Neural crest cell (in vitro differentiated cells): ENCODE data around the gene MACIR. TPM values are rescaled to one million over a fixed set of nuclear protein-coding genes. Genes with fewer than 3 reads are reported as not detected.

Experiments used
- DNase-seq: peaks from one replicate; pipeline ENCODE4 v3.0.0; 2021; ENCODE audit warnings: low read depth, mixed read lengths, low spot score
- H3K27ac Mint-ChIP-seq: one replicate; pipeline ENCODE4 v1.8.0; 2021; ENCODE audit warnings: mild to moderate bottlenecking, mixed read lengths; ENCODE audit not compliant: unreplicated experiment
- H3K27me3 Mint-ChIP-seq: 2 replicates; pipeline ENCODE4 v1.8.0; 2021; ENCODE audit warnings: low read depth, mild to moderate bottlenecking, mixed read lengths
- H3K36me3 Mint-ChIP-seq: 2 replicates; pipeline ENCODE4 v1.8.0; 2021; ENCODE audit warnings: low read depth, mild to moderate bottlenecking, mixed read lengths
- H3K4me1 Mint-ChIP-seq: 2 replicates; pipeline ENCODE4 v1.8.0; 2021; ENCODE audit warnings: mixed read lengths
- H3K4me3 Mint-ChIP-seq: one replicate; pipeline ENCODE4 v1.8.0; 2021; ENCODE audit warnings: mild to moderate bottlenecking, mixed read lengths
- H3K9me3 Mint-ChIP-seq: 2 replicates; pipeline ENCODE4 v1.8.0; 2021; ENCODE audit warnings: mixed read lengths
- CTCF ChIP-seq: fragments of 200-600 bp; sonication (generic); conservative IDR thresholded peaks from 2 replicates; pipeline ENCODE4 v1.5.0; 2021; ENCODE audit warnings: antibody characterized with exemption, mild to moderate bottlenecking
- total RNA-seq: library from RNA; stranded (reverse); gene quantifications from 2 replicates; pipeline ENCODE4 v1.2.1, GENCODE V29; 2021

The MACIR gene
- total RNA-seq, 1 donor from 2014 or later, result 25.7 TPM

DNA sequence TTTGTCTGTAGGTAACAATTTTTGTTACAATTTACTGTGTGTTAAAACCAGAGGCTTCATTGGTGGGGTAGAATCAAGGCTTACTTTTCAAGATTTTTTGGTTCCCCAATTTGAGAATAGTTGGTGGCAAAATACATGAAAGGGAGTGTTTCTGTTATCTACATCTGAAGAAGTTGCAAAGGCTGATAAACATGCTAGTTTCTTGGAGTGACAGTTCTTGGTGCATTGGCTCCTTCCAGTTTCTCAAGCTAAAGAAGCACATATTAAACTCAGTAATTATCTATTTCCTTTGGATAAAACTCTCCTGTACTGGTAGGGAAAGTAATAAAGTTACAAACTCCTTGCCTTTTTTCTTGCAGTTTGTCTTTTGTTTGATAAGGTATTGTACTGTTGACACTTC, 5.9 kb downstream of the MACIR start:
- Mint-ChIP-seq H3K27ac (no peak overlapping the region), H3K4me3 (no peak overlapping the region), H3K9me3 (no peaks in the 10 kb centered on the region), H3K36me3 (peaks cover 7% of the 10 kb centered on the region), H3K4me1 (peaks cover 55% of the 10 kb centered on the region), H3K27me3 (no peaks in the 10 kb centered on the region)
- no peak for TF ChIP-seq CTCF
- DNase-seq, result no peak

DNA sequence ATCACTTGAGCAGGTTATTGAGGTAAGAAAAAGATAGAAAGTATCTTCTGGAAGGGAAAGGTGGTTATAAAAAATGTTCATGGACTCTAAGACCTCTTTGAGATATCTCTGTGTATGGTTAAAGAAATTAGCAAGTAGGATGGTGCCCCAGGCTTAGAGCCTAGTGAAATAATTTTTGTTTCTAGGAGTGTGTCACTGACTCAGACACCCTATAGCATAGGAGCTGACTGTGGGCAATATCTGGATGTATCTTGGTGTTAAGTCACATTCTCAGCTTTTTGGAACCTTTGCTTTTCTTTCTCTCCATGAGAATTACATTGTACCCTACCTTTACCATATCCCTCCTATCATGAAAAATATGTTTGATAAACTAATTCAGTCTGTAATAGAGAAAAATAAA, 12.0 kb downstream of the MACIR start:
- H3K27me3 Mint-ChIP-seq, result no peaks in the 10 kb centered on the region
- H3K27ac Mint-ChIP-seq, result no peak overlapping the region
- peaks cover 12% of the 10 kb centered on the region for H3K36me3 Mint-ChIP-seq

DNA sequence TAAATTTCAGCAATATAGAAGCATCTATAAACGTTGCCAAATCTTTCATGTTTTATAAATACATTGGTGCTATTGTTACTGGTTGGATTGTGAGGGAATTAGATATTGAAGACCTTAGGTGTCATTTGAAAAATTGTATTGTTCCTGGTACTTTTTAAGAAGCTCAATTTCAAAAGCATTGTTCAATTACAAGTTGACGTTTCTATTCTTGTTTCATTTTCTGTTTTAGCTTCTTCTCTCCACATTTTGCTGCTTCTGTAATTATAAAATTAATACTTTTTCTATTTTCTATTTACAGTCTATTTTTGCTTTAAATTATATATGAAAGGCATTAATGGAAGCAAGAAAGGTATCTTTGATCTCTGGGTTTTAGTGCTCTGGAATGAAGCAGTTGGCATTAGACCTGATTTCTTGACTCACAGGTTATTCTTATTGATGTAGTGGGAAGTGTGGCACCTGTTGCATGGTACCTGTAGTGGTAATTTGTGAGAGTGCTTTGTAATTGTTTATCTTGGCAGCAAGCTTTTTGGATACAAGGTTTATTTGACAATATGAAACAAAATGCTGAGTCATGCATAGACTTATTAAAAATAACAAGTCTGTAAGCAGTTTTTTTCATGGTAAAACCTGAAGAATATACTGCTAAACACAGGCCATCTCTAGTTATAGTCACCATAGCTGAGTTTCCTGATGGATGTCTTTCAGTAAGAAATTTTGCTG, 13.2 kb downstream of the MACIR start:
- TF ChIP-seq CTCF, result no peak
- H3K27ac Mint-ChIP-seq, result no peak overlapping the region
- H3K4me1 Mint-ChIP-seq, result peaks cover 22% of the 10 kb centered on the region
- H3K36me3 Mint-ChIP-seq, result peaks cover 17% of the 10 kb centered on the region
- no peak for DNase-seq
- no peaks in the 10 kb centered on the region for H3K27me3 Mint-ChIP-seq
- H3K4me3 Mint-ChIP-seq, result no peak overlapping the region
- no peaks in the 10 kb centered on the region for H3K9me3 Mint-ChIP-seq

More for the DNA sequence above, 12.0 kb downstream of the MACIR start:
- Mint-ChIP-seq H3K4me1 (peaks cover 29% of the 10 kb centered on the region), H3K9me3 (no peaks in the 10 kb centered on the region), H3K4me3 (no peak overlapping the region)
- no peak for TF ChIP-seq CTCF
- DNase-seq, result no peak

DNA sequence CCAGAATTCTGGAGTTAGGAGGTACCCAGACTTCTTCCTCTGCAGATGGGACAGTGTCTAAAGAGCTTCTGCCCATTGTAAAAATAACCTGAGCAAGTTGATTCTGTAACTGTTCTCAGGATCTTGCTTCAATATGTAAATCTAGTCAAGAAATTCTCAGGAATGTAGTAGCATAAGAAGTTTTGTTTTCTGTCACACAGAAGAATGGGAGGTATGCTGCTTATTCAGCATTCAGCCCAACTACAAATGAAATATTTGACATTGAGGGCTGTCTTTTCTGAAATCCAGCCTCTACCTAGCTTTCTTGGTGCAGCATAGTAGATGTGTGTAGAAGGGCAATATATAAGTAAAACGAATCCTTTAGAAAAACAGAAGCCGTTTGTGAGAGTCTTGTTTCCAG, 13.8 kb downstream of the MACIR start:
- no peaks in the 10 kb centered on the region for H3K27me3 Mint-ChIP-seq
- DNase-seq, result no peak
- H3K4me1 Mint-ChIP-seq, result peaks cover 21% of the 10 kb centered on the region
- no peak overlapping the region for H3K4me3 Mint-ChIP-seq
- no peaks in the 10 kb centered on the region for H3K9me3 Mint-ChIP-seq
- TF ChIP-seq CTCF, result no peak
- peaks cover 17% of the 10 kb centered on the region for H3K36me3 Mint-ChIP-seq
- H3K27ac Mint-ChIP-seq, result no peak overlapping the region

- Mint-ChIP-seq H3K36me3 (peaks cover 14% of the 10 kb centered on the region), H3K4me3 (no peak overlapping the region), H3K27me3 (no peaks in the 10 kb centered on the region), H3K27ac (no peak overlapping the region), H3K4me1 (peaks cover 21% of the 10 kb centered on the region), H3K9me3 (no peaks in the 10 kb centered on the region)
- DNase-seq, result no peak
- TF ChIP-seq CTCF, result no peak
Observed at GRCh38 chr5:103273952-103274351, 15.4 kb downstream of the MACIR start.
